ENCODE measurements around the gene ATF7IP2. TPM values are rescaled to one million over a fixed set of nuclear protein-coding genes. Genes with fewer than 3 reads are reported as not detected.

ATF7IP2 gene
- total and polyA plus RNA-seq, 9 of the 15 experiments (the other 6 are each of a cell fraction or from before 2014, with no cell fraction given) = 131 to 515 (median 196) TPM

GRCh38 chr16:10520869-10521578 lies 135.2 kb downstream of the ATF7IP2 start:
- TF ChIP-seq ZNF507 (tag; conservative IDR thresholded peaks at IDR 0.05) = no peak
- TF ChIP-seq, protein P1, sequence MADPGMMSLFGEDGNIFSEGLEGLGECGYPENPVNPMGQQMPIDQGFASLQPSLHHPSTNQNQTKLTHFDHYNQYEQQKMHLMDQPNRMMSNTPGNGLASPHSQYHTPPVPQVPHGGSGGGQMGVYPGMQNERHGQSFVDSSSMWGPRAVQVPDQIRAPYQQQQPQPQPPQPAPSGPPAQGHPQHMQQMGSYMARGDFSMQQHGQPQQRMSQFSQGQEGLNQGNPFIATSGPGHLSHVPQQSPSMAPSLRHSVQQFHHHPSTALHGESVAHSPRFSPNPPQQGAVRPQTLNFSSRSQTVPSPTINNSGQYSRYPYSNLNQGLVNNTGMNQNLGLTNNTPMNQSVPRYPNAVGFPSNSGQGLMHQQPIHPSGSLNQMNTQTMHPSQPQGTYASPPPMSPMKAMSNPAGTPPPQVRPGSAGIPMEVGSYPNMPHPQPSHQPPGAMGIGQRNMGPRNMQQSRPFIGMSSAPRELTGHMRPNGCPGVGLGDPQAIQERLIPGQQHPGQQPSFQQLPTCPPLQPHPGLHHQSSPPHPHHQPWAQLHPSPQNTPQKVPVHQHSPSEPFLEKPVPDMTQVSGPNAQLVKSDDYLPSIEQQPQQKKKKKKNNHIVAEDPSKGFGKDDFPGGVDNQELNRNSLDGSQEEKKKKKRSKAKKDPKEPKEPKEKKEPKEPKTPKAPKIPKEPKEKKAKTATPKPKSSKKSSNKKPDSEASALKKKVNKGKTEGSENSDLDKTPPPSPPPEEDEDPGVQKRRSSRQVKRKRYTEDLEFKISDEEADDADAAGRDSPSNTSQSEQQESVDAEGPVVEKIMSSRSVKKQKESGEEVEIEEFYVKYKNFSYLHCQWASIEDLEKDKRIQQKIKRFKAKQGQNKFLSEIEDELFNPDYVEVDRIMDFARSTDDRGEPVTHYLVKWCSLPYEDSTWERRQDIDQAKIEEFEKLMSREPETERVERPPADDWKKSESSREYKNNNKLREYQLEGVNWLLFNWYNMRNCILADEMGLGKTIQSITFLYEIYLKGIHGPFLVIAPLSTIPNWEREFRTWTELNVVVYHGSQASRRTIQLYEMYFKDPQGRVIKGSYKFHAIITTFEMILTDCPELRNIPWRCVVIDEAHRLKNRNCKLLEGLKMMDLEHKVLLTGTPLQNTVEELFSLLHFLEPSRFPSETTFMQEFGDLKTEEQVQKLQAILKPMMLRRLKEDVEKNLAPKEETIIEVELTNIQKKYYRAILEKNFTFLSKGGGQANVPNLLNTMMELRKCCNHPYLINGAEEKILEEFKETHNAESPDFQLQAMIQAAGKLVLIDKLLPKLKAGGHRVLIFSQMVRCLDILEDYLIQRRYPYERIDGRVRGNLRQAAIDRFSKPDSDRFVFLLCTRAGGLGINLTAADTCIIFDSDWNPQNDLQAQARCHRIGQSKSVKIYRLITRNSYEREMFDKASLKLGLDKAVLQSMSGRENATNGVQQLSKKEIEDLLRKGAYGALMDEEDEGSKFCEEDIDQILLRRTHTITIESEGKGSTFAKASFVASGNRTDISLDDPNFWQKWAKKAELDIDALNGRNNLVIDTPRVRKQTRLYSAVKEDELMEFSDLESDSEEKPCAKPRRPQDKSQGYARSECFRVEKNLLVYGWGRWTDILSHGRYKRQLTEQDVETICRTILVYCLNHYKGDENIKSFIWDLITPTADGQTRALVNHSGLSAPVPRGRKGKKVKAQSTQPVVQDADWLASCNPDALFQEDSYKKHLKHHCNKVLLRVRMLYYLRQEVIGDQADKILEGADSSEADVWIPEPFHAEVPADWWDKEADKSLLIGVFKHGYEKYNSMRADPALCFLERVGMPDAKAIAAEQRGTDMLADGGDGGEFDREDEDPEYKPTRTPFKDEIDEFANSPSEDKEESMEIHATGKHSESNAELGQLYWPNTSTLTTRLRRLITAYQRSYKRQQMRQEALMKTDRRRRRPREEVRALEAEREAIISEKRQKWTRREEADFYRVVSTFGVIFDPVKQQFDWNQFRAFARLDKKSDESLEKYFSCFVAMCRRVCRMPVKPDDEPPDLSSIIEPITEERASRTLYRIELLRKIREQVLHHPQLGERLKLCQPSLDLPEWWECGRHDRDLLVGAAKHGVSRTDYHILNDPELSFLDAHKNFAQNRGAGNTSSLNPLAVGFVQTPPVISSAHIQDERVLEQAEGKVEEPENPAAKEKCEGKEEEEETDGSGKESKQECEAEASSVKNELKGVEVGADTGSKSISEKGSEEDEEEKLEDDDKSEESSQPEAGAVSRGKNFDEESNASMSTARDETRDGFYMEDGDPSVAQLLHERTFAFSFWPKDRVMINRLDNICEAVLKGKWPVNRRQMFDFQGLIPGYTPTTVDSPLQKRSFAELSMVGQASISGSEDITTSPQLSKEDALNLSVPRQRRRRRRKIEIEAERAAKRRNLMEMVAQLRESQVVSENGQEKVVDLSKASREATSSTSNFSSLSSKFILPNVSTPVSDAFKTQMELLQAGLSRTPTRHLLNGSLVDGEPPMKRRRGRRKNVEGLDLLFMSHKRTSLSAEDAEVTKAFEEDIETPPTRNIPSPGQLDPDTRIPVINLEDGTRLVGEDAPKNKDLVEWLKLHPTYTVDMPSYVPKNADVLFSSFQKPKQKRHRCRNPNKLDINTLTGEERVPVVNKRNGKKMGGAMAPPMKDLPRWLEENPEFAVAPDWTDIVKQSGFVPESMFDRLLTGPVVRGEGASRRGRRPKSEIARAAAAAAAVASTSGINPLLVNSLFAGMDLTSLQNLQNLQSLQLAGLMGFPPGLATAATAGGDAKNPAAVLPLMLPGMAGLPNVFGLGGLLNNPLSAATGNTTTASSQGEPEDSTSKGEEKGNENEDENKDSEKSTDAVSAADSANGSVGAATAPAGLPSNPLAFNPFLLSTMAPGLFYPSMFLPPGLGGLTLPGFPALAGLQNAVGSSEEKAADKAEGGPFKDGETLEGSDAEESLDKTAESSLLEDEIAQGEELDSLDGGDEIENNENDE (IDR thresholded peaks at IDR 0.05; ENCODE audit: low read depth, low read length) = peak; percentile 65
- ATAC-seq (no peak), FAIRE-seq (no peak), DNase-seq (ENCODE audit: extremely low read depth in 1 of 4, low spot score in 3 of 4) (no peak)
- Histone ChIP-seq H3K27me3 (ENCODE audit: control insufficient read depth in 2 of 2, insufficient read depth in 2 of 2, low read length in 2 of 2) (peaks cover 0 to under 1% of the 10 kb centered on the region in 2 experiments; a peak in 1 of 5 replicates), H3K4me1 (replicated peaks in 1 of 2; ENCODE audit: control insufficient read depth in 2 of 2, insufficient read depth in 2 of 2, low read length in 2 of 2) (no peaks in the 10 kb centered on the region), H3K9me3 (replicated peaks; ENCODE audit: control insufficient read depth, insufficient read depth, low read depth, low read length) (0 out of 2 replicates have a peak, but pooled peaks cover 2% of the 10 kb centered on the region), H3K9ac (ENCODE audit: insufficient read depth in 1 of 2, low read depth in 2 of 2, low read length in 2 of 2) (no peak overlapping the region), H3K4me3 (no peak overlapping the region), H2AFZ (ENCODE audit: low read depth, low read length) (no peak overlapping the region), H3K79me2 (ENCODE audit: control insufficient read depth, insufficient read depth, low read length) (no peaks in the 10 kb centered on the region), H3K9me1 (ENCODE audit: control insufficient read depth, insufficient read depth, low read length) (no peaks in the 10 kb centered on the region), H4K20me1 (replicated peaks; ENCODE audit: control insufficient read depth, insufficient read depth, low read length) (no peaks in the 10 kb centered on the region), H3K36me3 (ENCODE audit: control insufficient read depth, insufficient read depth, low read length) (no peaks in the 10 kb centered on the region), H3K4me2 (ENCODE audit: insufficient read depth, low read length) (no peak overlapping the region), H3K27ac (ENCODE audit: extremely low read depth, low read depth, low read length) (no peak overlapping the region)
- intact Hi-C loops (cut with micrococcal nuclease) (loop anchor here (1.0 to 5.0 kb wide), 2 partner anchors 106 to 216 kb away; no protein-coding TSS in a partner anchor), in situ Hi-C loops (cut with MboI) (no loop called here)
- no TSS peak for BruUV-seq (replicated peaks)
- POLR2A ChIA-PET = no interaction called here
- 0% methylated on average over 7 of the region's 7 CpGs for WGBS (ENCODE audit: insufficient coverage, low coverage, missing lambda C conversion rate)
- CTCF ChIA-PET (ENCODE audit: low intra/inter-chr PET ratio) = interaction anchor here (0.6 to 2.4 kb wide), 5 partner anchors 206 to 397 kb away, joined by 3 to 26 read pairs (median 5); no protein-coding TSS in a partner anchor
